HL-60 (cell line): Measurements from ENCODE around the gene GAB1.

Experiments
- TF ChIP-seq, protein P1 (sequence below): IDR thresholded peaks from one replicate; pipeline ENCODE4 v1.5.1; 2011; ENCODE audit warnings: low read length, control low read depth, inconsistent platforms; ENCODE audit not compliant: insufficient read depth
- TF ChIP-seq, protein P2 (sequence below): IDR thresholded peaks from 2 replicates; pipeline ENCODE4 v1.6.1; 2012; ENCODE audit warnings: low read depth; ENCODE audit not compliant: insufficient replicate concordance

DNA sequence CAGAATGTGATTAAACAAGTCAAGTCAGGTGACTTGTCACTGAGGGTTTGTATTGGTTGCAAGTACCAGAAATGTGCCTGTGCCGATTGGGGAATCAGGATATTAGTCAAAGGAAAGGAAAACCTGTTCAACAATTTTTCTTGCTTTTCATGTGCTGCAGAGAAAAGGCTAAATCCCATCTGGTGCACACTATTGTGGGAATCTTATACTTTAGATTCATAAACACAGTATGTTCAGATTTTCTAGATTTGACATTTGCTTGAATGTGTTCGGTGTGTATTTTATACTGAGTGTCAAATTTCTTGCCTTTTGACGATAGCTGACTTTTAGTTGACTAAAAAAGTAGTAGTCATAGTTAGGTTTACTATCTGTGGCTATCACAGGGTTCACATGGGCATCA lies 37.6 kb downstream of the GAB1 start:
- TF ChIP-seq, protein P1, sequence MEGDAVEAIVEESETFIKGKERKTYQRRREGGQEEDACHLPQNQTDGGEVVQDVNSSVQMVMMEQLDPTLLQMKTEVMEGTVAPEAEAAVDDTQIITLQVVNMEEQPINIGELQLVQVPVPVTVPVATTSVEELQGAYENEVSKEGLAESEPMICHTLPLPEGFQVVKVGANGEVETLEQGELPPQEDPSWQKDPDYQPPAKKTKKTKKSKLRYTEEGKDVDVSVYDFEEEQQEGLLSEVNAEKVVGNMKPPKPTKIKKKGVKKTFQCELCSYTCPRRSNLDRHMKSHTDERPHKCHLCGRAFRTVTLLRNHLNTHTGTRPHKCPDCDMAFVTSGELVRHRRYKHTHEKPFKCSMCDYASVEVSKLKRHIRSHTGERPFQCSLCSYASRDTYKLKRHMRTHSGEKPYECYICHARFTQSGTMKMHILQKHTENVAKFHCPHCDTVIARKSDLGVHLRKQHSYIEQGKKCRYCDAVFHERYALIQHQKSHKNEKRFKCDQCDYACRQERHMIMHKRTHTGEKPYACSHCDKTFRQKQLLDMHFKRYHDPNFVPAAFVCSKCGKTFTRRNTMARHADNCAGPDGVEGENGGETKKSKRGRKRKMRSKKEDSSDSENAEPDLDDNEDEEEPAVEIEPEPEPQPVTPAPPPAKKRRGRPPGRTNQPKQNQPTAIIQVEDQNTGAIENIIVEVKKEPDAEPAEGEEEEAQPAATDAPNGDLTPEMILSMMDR: no peak
- TF ChIP-seq, protein P2, sequence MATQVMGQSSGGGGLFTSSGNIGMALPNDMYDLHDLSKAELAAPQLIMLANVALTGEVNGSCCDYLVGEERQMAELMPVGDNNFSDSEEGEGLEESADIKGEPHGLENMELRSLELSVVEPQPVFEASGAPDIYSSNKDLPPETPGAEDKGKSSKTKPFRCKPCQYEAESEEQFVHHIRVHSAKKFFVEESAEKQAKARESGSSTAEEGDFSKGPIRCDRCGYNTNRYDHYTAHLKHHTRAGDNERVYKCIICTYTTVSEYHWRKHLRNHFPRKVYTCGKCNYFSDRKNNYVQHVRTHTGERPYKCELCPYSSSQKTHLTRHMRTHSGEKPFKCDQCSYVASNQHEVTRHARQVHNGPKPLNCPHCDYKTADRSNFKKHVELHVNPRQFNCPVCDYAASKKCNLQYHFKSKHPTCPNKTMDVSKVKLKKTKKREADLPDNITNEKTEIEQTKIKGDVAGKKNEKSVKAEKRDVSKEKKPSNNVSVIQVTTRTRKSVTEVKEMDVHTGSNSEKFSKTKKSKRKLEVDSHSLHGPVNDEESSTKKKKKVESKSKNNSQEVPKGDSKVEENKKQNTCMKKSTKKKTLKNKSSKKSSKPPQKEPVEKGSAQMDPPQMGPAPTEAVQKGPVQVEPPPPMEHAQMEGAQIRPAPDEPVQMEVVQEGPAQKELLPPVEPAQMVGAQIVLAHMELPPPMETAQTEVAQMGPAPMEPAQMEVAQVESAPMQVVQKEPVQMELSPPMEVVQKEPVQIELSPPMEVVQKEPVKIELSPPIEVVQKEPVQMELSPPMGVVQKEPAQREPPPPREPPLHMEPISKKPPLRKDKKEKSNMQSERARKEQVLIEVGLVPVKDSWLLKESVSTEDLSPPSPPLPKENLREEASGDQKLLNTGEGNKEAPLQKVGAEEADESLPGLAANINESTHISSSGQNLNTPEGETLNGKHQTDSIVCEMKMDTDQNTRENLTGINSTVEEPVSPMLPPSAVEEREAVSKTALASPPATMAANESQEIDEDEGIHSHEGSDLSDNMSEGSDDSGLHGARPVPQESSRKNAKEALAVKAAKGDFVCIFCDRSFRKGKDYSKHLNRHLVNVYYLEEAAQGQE: no peak
